ENCODE measurements around the gene GNAO1.

GNAO1 gene

DNA sequence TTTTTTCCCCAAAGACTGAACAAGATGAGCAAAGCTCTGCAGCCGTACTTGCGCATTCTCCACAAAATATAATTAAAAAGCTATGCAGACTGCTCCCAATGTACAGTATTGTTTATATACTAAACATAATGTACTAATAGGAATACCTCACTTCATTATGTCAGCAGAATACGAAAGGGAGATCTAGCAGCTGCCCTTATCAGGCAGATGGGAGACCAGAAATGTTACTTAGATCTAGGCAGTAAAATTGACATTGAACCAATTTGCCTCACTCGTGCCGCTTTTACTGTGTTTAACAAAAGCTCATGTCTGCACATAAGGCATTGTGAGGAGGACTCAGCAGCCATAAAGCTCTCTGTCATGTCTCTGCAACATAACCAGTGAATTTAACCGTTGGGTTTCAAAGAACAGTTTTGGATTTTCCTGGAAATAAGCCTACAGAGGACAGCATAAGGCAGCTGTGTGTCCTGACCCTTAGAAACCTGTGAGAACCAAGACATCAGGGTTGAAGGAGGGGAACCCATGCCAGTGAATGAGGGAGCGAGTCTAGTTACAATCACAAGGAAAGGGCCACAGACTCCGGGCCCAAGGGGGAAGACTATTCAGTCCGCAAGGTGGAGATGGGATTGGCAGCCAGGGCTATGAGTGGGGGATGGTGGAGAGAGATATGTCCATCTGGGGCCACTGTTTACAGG lies 71.4 kb downstream of the GNAO1 start:
- no peak overlapping the region for H3K4me3 ChIP-seq (ENCODE audit: low read depth, low read length)
- TF ChIP-seq, protein P1, sequence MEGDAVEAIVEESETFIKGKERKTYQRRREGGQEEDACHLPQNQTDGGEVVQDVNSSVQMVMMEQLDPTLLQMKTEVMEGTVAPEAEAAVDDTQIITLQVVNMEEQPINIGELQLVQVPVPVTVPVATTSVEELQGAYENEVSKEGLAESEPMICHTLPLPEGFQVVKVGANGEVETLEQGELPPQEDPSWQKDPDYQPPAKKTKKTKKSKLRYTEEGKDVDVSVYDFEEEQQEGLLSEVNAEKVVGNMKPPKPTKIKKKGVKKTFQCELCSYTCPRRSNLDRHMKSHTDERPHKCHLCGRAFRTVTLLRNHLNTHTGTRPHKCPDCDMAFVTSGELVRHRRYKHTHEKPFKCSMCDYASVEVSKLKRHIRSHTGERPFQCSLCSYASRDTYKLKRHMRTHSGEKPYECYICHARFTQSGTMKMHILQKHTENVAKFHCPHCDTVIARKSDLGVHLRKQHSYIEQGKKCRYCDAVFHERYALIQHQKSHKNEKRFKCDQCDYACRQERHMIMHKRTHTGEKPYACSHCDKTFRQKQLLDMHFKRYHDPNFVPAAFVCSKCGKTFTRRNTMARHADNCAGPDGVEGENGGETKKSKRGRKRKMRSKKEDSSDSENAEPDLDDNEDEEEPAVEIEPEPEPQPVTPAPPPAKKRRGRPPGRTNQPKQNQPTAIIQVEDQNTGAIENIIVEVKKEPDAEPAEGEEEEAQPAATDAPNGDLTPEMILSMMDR (IDR thresholded peaks at IDR 0.05; ENCODE audit: low read depth, low read length, missing control alignments) = no peak
- DNase-seq (ENCODE audit: low read depth) = no peak

DNA sequence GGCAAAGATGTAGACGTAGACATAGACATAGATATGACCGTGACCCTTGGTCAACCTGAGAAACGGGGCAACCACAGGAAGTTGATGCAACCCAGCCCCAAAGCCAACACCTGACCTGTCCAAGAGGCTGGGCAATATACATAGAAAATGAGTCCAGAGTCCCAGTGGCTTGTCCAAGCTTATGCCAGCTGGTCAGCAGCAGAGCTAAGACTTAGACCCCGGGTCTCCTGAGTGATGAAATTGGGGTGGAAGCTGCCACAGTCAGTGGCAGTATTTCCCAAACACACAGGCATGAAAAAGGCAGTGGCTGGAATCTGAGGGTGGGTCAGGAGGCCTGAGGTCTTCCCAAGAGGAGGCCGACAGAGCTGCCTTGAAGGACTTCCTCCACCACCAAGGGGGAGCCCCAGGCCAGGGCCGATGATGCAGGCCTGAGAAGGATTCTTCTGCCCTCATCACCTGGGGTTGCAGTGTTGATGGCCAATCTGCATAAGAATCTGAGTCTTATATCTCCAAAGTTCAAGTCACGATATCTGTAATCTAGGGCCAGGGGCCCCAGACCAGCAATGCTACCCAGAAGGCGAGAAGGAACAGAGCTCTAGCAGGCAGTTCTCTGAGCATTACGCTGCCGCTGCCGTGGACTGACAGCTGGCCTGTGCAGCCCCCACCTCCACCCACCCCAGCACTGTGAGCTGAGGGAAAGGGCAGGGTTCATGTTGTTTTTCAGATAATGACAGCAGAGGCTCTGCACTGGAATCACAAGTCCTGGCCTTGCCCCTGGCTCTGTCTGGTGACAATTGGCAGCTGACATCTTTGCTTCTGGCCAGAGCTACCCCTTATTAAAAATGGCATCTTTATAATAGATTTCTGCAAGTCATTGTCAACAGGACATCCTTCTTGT lies 72.7 kb downstream of the GNAO1 start:
- H3K4me3 ChIP-seq (ENCODE audit: low read depth, low read length) = no peak overlapping the region
- TF ChIP-seq, protein P1 (IDR thresholded peaks at IDR 0.05; ENCODE audit: low read depth, low read length, missing control alignments) = no peak
- no peak for DNase-seq (ENCODE audit: low read depth)

DNA sequence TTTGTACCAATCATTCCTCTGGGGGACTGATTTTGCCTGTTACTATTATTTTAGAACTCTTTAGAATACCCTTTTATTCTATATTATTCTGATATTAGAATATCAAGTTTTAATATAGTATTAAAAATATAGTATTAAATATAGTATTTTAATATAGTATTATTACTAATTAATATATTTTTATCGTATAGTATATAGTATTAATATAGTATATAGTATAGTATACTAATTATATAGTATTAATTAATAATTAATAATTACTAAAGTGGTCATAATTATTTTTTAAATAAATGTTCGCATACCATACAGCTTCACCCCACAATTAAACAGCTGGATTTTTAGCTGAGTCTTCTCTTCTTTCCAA lies 73.3 kb downstream of the GNAO1 start:
- no peak overlapping the region for H3K4me3 ChIP-seq (ENCODE audit: low read depth, low read length)
- TF ChIP-seq, protein P1 (IDR thresholded peaks at IDR 0.05; ENCODE audit: low read depth, low read length, missing control alignments) = no peak
- no peak for DNase-seq (ENCODE audit: low read depth)

DNA sequence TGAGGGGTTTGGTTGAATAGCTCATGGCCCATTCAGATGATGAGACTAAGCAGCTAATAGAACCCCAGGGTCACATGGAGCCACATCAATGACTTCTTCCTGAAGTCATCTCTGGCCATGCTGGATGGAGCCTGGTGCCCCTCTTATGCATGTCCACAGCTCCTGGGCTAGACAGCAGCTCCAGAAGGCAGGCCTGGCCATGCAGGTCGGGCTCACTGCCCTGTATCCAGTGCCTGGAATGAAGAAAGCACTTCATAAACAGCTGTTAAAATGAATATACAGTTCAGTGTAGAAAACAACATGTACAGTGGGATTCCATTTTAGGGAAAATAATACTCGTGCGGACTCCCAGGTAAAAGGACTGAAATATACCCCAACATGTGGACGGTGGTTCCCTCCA lies 73.9 kb downstream of the GNAO1 start:
- TF ChIP-seq, protein P1 (IDR thresholded peaks at IDR 0.05; ENCODE audit: low read depth, low read length, missing control alignments) = no peak
- no peak for DNase-seq (ENCODE audit: low read depth)
- no peak overlapping the region for H3K4me3 ChIP-seq (ENCODE audit: low read depth, low read length)

DNA sequence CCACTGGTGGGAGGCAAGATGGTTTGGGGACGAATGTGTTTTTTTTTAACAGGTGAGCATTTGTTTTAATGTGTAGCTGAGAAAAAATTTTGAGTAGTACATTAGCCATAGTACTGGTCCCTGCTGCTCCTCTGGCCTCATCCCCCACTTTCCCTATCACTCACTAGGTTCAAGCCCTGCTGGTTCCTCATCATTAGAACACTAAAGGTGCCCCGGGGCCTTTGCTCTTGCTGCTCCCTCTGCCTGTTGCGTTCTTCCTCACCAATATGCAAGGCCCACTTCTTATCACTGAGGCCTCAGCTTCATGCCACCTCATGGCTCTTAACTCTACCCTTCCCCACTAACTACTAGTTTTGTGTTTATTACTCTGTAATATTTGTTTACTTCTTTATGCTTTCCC lies 74.5 kb downstream of the GNAO1 start:
- TF ChIP-seq, protein P1 (IDR thresholded peaks at IDR 0.05; ENCODE audit: low read depth, low read length, missing control alignments) = no peak
- no peak overlapping the region for H3K4me3 ChIP-seq (ENCODE audit: low read depth, low read length)
- no peak for DNase-seq (ENCODE audit: low read depth)

DNA sequence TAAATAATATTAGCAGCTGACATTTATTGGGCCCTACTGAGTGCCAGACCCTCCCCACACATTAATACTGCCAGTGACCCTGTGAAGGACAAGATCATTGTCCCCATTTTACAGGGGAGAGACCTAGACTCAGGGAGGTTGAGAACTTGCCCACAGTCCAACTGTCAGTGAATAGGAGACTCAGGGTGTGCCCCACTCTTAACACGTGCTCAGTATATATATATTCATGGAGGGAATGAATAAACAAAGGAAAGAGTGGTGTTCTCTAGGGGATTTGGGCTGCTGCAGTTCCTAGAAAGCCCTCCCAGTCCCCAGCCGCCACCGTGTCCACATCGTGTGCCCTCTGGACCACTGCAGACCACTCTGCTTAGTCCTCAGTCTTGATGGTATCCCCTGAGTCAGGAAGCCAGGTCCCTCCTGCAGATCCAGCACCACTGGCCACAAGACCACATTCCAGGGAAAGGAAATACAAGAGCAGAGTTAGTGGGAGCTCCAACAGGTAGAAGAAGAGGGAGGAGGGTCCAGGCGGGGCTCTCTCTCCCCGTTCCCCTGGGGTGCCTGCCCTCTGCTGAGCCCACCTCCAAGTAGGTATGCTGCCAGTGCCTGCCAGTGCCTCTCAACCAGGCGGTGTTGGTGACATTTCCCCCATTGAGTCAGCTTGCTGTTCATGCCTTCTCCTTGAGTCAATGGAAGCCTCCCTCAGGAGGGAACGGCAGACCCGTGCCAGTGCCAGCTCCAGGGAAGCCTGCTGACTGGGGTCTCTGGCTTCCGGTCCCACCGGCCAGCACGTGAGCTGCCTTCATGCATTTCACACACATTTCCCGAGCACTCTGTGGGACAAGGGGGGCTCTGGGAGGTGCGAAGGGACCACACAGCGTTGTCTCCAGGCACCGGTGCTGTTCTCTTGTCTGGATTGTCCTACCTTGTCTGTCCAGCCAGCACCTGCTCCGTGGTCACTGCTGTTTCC lies 75.6 kb downstream of the GNAO1 start:
- TF ChIP-seq, protein P1 (IDR thresholded peaks at IDR 0.05; ENCODE audit: low read depth, low read length, missing control alignments) = no peak
- no peak overlapping the region for H3K4me3 ChIP-seq (ENCODE audit: low read depth, low read length)
- DNase-seq (ENCODE audit: low read depth) = no peak

Measured in GM12864 (cell line).